ENCODE results near the gene NUBP1.
"Not testable (repeated sequence)": the region's sequence is repeated elsewhere in the genome, so short reads cannot be mapped to it uniquely, and the experiment has no call there.

The NUBP1 gene

GRCh38 chr16:10740845-10741208 lies 2.8 kb upstream of the NUBP1 start:
- Mint-ChIP-seq H3K4me1 (peaks cover 70% of the 10 kb centered on the region), H3K4me3 (no peak overlapping the region), H3K27me3 (no peaks in the 10 kb centered on the region), H3K9me3 (no peaks in the 10 kb centered on the region), H3K36me3 (peaks cover 6% of the 10 kb centered on the region), H3K27ac (no peak overlapping the region)
- CTCF ChIA-PET, result interaction anchor here (1.0 to 2.1 kb wide), 2 partner anchors 9 to 227 kb away, joined by 3 to 7 read pairs; no protein-coding TSS in a partner anchor
- DNase-seq, result no peak

- not testable (repeated sequence) for H3K36me3 Mint-ChIP-seq, H3K27me3 Mint-ChIP-seq, H3K4me3 Mint-ChIP-seq, H3K9me3 Mint-ChIP-seq, H3K27ac Mint-ChIP-seq, DNase-seq
- peaks cover 71% of the 10 kb centered on the region for H3K4me1 Mint-ChIP-seq
- CTCF ChIA-PET, result interaction anchor here (1.0 kb wide), 1 partner anchor 8 kb away, joined by 3 read pairs; no protein-coding TSS in a partner anchor
Observed at GRCh38 chr16:10741249-10741648, 2.4 kb upstream of the NUBP1 start.

- Mint-ChIP-seq H3K27ac (peak overlapping the region; percentile 69), H3K36me3 (peaks cover 11% of the 10 kb centered on the region), H3K4me1 (peaks cover 70% of the 10 kb centered on the region), H3K4me3 (no peak overlapping the region), H3K9me3 (no peaks in the 10 kb centered on the region), H3K27me3 (no peaks in the 10 kb centered on the region)
- DNase-seq, result no peak
- CTCF ChIA-PET, result no interaction called here
Observed at GRCh38 chr16:10741844-10742243, 1.8 kb upstream of the NUBP1 start.

GRCh38 chr16:10743227-10743609 lies 424 bp upstream of the NUBP1 start:
- Mint-ChIP-seq H3K27ac (peak overlapping the region; percentile 97), H3K4me1 (peaks cover 60% of the 10 kb centered on the region), H3K9me3 (no peaks in the 10 kb centered on the region), H3K4me3 (peak overlapping the region; percentile 79), H3K36me3 (peaks cover 20% of the 10 kb centered on the region), H3K27me3 (no peaks in the 10 kb centered on the region)
- CTCF ChIA-PET, result interaction anchor here (0.8 kb wide), 1 partner anchor 176 kb away, joined by 3 read pairs; no protein-coding TSS in a partner anchor
- DNase-seq, result no peak

- H3K36me3 Mint-ChIP-seq, result peaks cover 29% of the 10 kb centered on the region
- H3K27ac Mint-ChIP-seq, result peak overlapping the region; percentile 97
- DNase-seq, result no peak
- CTCF ChIA-PET, result interaction anchor here (0.6 to 1.4 kb wide), 3 partner anchors 174 to 488 kb away, joined by 3 to 5 read pairs (median 5); no protein-coding TSS in a partner anchor
- no peaks in the 10 kb centered on the region for H3K27me3 Mint-ChIP-seq
- H3K4me1 Mint-ChIP-seq, result peaks cover 61% of the 10 kb centered on the region
- H3K4me3 Mint-ChIP-seq, result peak overlapping the region; percentile 79
- H3K9me3 Mint-ChIP-seq, result no peaks in the 10 kb centered on the region
Observed at GRCh38 chr16:10744370-10745030, 858 bp downstream of the NUBP1 start.

- Mint-ChIP-seq H3K27ac (no peak overlapping the region), H3K36me3 (peaks cover 33% of the 10 kb centered on the region), H3K27me3 (no peaks in the 10 kb centered on the region), H3K4me1 (peaks cover 51% of the 10 kb centered on the region), H3K4me3 (peak overlapping the region; percentile 8), H3K9me3 (no peaks in the 10 kb centered on the region)
- DNase-seq, result no peak
- CTCF ChIA-PET, result no interaction called here
Observed at GRCh38 chr16:10745841-10746240, 2.2 kb downstream of the NUBP1 start.

GRCh38 chr16:10750793-10751192 lies 7.2 kb downstream of the NUBP1 start:
- Mint-ChIP-seq H3K4me3 (no peak overlapping the region), H3K36me3 (peaks cover 47% of the 10 kb centered on the region), H3K27ac (no peak overlapping the region)

GRCh38 chr16:10751291-10751697 lies 7.7 kb downstream of the NUBP1 start:
- DNase-seq, result no peak
- CTCF ChIA-PET, result no interaction called here
- H3K36me3 Mint-ChIP-seq, result peaks cover 47% of the 10 kb centered on the region
- no peaks in the 10 kb centered on the region for H3K9me3 Mint-ChIP-seq
- H3K4me1 Mint-ChIP-seq, result peaks cover 16% of the 10 kb centered on the region
- no peak overlapping the region for H3K27ac Mint-ChIP-seq
- H3K27me3 Mint-ChIP-seq, result no peaks in the 10 kb centered on the region
- H3K4me3 Mint-ChIP-seq, result no peak overlapping the region

More at GRCh38 chr16:10750793-10751192, 7.2 kb downstream of the NUBP1 start:
- Mint-ChIP-seq H3K27me3 (no peaks in the 10 kb centered on the region), H3K4me1 (peaks cover 17% of the 10 kb centered on the region), H3K9me3 (no peaks in the 10 kb centered on the region)
- DNase-seq, result no peak
- CTCF ChIA-PET, result no interaction called here

- no peak overlapping the region for H3K27ac Mint-ChIP-seq
- H3K36me3 Mint-ChIP-seq, result peaks cover 41% of the 10 kb centered on the region
- H3K4me3 Mint-ChIP-seq, result no peak overlapping the region
- CTCF ChIA-PET, result no interaction called here
- no peak for DNase-seq
- no peaks in the 10 kb centered on the region for H3K27me3 Mint-ChIP-seq
- no peaks in the 10 kb centered on the region for H3K9me3 Mint-ChIP-seq
- H3K4me1 Mint-ChIP-seq, result peaks cover 16% of the 10 kb centered on the region
Observed at GRCh38 chr16:10752843-10753523, 9.3 kb downstream of the NUBP1 start.

GRCh38 chr16:10753670-10754069 lies 10.0 kb downstream of the NUBP1 start:
- Mint-ChIP-seq H3K27me3 (no peaks in the 10 kb centered on the region), H3K9me3 (no peaks in the 10 kb centered on the region), H3K36me3 (peaks cover 37% of the 10 kb centered on the region), H3K4me3 (no peak overlapping the region), H3K27ac (no peak overlapping the region), H3K4me1 (peaks cover 12% of the 10 kb centered on the region)
- CTCF ChIA-PET, result no interaction called here
- DNase-seq, result no peak

GRCh38 chr16:10754941-10755340 lies 11.3 kb downstream of the NUBP1 start:
- no peaks in the 10 kb centered on the region for H3K27me3 Mint-ChIP-seq
- H3K4me1 Mint-ChIP-seq, result peaks cover 2% of the 10 kb centered on the region
- peaks cover 36% of the 10 kb centered on the region for H3K36me3 Mint-ChIP-seq
- DNase-seq, result no peak
- no peak overlapping the region for H3K27ac Mint-ChIP-seq
- CTCF ChIA-PET, result no interaction called here
- no peaks in the 10 kb centered on the region for H3K9me3 Mint-ChIP-seq
- H3K4me3 Mint-ChIP-seq, result no peak overlapping the region

GRCh38 chr16:10756574-10756973 lies 12.9 kb downstream of the NUBP1 start:
- CTCF ChIA-PET, result no interaction called here
- no peak for DNase-seq
- peaks cover 35% of the 10 kb centered on the region for H3K36me3 Mint-ChIP-seq
- H3K27ac Mint-ChIP-seq, result no peak overlapping the region
- H3K9me3 Mint-ChIP-seq, result no peaks in the 10 kb centered on the region
- no peak overlapping the region for H3K4me3 Mint-ChIP-seq
- H3K4me1 Mint-ChIP-seq, result no peaks in the 10 kb centered on the region
- H3K27me3 Mint-ChIP-seq, result no peaks in the 10 kb centered on the region

- DNase-seq, result no peak
- peaks cover 6% of the 10 kb centered on the region for H3K4me1 Mint-ChIP-seq
- peaks cover 51% of the 10 kb centered on the region for H3K36me3 Mint-ChIP-seq
- no peaks in the 10 kb centered on the region for H3K27me3 Mint-ChIP-seq
- peaks cover 9% of the 10 kb centered on the region for H3K9me3 Mint-ChIP-seq
- H3K27ac Mint-ChIP-seq, result no peak overlapping the region
- no peak overlapping the region for H3K4me3 Mint-ChIP-seq
- CTCF ChIA-PET, result no interaction called here
Observed at GRCh38 chr16:10760858-10761257, 17.2 kb downstream of the NUBP1 start.

GRCh38 chr16:10761373-10761772 lies 17.7 kb downstream of the NUBP1 start:
- no peak for DNase-seq
- Mint-ChIP-seq H3K4me1 (peaks cover 10% of the 10 kb centered on the region), H3K9me3 (peaks cover 9% of the 10 kb centered on the region), H3K4me3 (no peak overlapping the region), H3K27me3 (no peaks in the 10 kb centered on the region), H3K36me3 (peaks cover 52% of the 10 kb centered on the region), H3K27ac (no peak overlapping the region)
- CTCF ChIA-PET, result no interaction called here
